Pulmonary artery endothelial cell (primary cell): ENCODE measurements around the gene MDK. TPM values are rescaled to one million over a fixed set of nuclear protein-coding genes. Genes with fewer than 3 reads are reported as not detected.

ENCODE experiments used
- DNase-seq: peaks from one replicate; pipeline ENCODE4 v3.0.0-alpha.2; 2011; ENCODE audit warnings: low read depth, low spot score
- total RNA-seq: library from RNA; depleted of rRNA; stranded (reverse); fragments of >200 nt; gene quantifications from 2 replicates; pipeline ENCODE4 v1.2.3, GENCODE V29; 2014

The MDK gene
- total RNA-seq, 1 donor from 2014 or later: 52.0 TPM

DNA sequence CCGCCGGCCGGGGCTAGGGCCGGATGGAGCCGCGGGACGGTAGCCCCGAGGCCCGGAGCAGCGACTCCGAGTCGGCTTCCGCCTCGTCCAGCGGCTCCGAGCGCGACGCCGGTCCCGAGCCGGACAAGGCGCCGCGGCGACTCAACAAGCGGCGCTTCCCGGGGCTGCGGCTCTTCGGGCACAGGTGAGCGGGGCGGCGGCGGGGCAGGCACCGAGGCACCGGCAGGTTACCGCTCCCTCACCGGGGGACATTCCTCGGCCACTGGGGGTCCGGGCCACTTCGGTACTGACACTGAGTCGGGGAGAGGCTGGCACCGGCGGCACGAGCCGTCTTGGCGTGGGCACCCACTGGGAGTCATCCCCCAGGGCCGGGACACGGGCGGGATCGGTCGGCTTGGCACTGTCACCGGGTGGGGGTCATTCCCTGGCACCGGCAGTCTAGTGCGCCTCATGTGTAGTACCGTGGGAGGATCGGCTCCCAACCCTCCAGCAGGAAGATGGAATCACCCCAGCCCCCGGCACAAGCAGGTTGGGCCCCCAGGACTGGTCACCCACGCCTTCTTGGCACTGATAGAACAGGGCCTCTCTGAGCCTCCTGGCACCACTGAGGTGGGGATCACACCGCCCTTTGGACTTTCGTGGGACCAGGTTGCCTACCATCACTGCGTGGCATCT is 33.7 kb upstream of the MDK start:
- no peak for DNase-seq

GRCh38 chr11:46348566-46349401 is 32.7 kb upstream of the MDK start:
- no peak for DNase-seq

- no peak for DNase-seq
Measured at GRCh38 chr11:46350695-46351094, 30.8 kb upstream of the MDK start.

- no peak for DNase-seq
Measured at GRCh38 chr11:46351148-46351547, 30.3 kb upstream of the MDK start.

DNA sequence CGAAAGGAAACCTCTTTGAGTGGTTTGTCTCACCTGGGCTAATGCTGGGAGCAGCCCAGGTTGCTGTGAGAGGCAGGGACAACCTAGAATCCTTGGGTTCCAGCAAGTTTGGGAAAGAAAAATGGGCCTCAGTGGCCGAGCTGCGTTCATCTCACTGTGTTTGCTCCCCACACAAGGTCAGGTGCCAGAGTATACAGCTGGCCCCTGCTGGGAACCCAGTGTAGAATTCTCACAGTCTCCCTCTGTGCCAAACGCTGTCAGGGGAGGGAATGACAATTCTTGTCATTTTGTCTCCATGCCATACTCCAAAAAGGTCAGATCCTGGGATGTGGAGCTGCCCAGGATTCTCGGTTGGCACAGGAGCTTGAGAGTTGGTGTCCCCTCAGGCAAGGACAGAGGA is 29.9 kb upstream of the MDK start:
- DNase-seq: no peak

DNA sequence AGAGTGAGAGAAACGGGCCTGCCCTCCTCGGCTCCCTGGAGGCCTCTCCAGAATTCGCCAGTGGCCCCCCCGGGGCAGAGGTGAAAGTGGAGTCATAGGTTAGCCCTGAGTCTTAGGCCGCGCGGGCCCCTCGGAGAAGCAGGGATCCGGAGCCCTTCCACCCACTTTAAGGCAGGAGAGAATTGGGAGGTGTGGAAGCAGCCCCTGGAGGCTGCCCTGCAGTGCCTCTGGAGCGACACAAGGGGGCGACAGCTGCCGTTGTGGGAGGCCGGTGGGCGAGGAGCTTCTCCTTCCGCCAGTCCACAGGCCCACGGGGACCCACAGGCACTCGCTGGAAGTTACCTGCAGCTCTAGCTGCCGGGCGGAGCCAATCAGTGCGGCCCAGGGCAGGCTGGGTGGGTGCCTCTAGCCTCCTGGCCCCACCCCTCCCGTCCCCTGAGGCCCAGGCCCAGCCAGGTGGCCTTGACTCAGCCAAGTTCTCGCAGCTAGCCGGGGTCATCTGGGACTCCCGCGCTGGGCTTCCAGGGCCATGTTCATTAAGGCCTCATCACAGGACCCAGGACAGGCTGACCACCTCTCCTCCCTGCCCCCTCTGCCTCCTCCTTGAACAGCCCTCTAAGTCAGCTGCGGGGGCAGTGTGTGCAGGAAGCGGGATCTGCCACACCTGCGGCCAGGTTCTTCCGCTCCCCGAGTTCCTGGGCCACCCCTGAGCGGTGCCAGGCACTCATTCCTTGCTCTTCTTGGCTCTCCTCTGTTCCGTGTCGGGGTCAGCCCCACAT is 29.2 kb upstream of the MDK start:
- no peak for DNase-seq

DNA sequence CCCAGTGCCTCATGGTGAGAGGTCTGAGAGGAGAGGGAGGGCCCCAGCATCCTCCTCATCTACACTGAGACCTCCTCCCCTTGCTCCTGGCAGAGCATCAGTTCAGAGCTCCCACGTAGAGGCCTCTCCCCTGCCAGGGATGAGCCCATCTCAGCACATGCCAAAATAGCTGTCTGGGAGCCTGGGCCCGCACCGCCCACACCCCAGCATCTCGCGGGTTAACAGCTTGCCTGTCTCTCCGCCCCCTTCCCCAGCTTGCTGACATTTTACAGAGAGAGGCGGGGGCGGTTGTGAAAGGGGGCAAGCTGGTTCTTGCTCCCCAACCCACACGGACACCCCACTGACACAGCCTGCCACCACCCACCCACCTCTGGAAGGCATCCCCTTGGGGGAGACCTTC is 27.8 kb upstream of the MDK start:
- no peak for DNase-seq

DNA sequence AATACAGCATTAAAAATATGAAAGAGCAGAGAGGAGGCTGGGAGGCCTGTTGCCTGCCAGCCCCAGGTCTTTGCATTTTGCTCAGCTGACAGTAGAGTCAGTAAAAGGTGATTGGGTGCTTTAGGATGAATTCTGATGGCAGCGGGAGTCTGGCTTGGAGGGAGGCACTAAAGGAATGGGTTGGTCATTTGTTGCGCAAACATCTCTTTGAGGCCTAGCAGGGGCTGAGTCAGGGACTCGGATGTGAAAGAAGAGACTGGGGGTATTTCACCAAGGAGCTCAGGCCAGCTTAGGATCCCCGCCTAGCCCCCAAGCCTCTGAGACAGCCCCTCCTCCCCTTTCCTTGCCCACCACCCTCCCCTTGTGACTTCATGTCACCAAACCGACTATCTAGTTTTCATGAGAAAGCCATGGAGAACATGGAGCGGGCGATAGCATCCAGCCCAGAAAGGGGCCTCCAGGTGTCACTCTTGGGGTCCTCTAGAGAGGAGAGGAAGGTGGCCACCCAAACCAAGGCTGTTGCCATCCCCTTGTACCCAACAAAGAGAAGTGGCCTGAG is 24.5 kb upstream of the MDK start:
- DNase-seq: no peak

- DNase-seq: no peak
Measured at GRCh38 chr11:46357483-46357936, 24.0 kb upstream of the MDK start.

GRCh38 chr11:46359953-46360352 is 21.5 kb upstream of the MDK start:
- DNase-seq: no peak

DNA sequence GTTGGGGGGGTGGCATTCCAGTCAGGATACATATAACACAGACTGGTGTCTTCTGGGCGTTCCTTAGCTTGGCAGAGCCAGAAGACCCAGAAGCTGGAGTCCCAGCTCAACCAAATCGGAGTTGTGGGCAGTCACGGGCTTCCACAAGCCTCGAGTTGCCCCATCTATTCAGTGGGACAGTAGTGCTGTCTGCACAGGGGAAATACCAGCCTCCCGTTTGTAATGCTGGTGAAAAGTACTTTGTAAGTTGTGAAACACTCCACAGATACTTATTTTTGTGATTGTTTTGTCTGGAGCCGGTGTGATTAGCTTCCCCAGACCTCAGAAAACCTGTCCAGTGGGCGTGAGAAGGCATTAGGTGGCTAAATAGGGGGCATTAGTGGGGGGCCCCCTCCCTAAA is 20.6 kb upstream of the MDK start:
- no peak for DNase-seq

GRCh38 chr11:46361283-46362155 is 19.9 kb upstream of the MDK start:
- no peak for DNase-seq

- DNase-seq: no peak
Measured at GRCh38 chr11:46362156-46363030, 19.1 kb upstream of the MDK start.

DNA sequence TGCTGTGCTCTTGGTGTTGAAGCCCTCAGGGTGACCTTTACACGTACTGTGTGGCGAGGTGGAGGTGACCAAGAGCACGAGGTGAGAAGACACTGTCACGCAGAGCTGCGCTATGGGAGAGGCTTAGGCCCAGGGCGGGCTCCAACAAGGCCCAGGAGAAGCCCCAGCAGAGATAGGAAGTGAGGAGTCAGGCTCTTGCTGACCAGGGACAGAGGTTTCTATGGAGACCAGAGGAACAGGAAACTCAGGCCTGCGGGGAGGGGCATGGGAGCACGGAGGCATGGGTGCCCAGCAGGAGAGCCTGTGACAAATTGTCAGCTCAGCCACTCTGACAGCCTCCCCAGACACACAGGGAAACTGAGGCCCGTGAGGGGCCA is 18.4 kb upstream of the MDK start:
- peak; percentile 68 for DNase-seq

GRCh38 chr11:46363455-46364005 is 17.9 kb upstream of the MDK start:
- peak; percentile 30 for DNase-seq

DNA sequence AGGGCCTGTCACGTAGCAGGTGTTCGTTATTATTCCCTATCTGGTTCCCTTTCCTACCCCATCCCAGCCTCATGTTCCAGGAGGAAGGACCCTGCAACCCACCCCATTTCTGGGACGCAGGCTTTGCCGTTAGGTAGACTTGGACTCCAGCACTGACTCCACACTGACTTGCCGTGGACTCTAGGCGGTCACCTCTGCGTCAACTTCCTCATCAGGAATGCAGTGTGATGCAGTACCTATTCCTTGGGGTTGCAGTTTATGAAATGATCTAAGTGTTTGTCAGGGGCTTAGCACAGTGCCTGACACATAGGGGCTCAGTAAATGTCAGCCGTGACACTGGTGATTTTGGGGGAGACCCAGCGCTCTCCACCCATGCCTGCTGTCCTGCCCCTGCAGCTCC is 17.4 kb upstream of the MDK start:
- no peak for DNase-seq

- no peak for DNase-seq
Measured at GRCh38 chr11:46364791-46365190, 16.7 kb upstream of the MDK start.

GRCh38 chr11:46366260-46366659 is 15.2 kb upstream of the MDK start:
- DNase-seq: no peak

DNA sequence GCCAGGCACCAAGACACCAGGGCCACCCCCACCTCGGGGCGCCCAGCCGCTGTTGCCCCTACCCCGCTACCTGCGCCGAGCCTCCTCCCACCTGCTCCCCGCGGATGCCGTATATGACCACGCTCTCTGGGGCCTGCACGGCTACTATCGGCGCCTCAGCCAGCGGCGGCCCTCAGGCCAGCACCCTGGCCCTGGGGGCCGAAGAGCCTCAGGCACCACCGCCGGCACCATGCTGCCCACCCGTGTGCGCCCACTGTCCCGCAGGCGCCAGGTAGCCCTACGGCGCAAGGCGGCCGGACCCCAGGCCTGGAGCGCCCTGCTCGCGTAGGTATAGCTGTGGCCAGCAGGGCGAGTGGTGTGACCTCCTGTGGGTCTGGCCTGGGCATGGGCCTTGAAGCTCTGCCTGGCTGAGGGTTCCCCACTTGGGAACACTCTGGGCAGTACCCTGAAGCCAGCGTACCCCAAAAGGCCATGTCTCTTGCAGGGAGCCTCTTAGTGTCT is 14.8 kb upstream of the MDK start:
- DNase-seq: no peak
